Stimulated activated CD4-positive, alpha-beta T cell treated with anti-CD3 and anti-CD28 coated beads, Interleukin-1b, Interleukin-23, amount 100 ng/mL, for 1 hour (primary cell): ENCODE results near the gene RNF180.
"Not testable (repeated sequence)": the region's sequence is repeated elsewhere in the genome, so short reads cannot be mapped to it uniquely, and the experiment has no call there.

Experiments
- DNase-seq, 2 donors: peaks; one replicate each; pipeline ENCODE4 v3.0.0-alpha.2; 2020; ENCODE audit warnings: low read depth in 2 of 2

RNF180 gene

DNA sequence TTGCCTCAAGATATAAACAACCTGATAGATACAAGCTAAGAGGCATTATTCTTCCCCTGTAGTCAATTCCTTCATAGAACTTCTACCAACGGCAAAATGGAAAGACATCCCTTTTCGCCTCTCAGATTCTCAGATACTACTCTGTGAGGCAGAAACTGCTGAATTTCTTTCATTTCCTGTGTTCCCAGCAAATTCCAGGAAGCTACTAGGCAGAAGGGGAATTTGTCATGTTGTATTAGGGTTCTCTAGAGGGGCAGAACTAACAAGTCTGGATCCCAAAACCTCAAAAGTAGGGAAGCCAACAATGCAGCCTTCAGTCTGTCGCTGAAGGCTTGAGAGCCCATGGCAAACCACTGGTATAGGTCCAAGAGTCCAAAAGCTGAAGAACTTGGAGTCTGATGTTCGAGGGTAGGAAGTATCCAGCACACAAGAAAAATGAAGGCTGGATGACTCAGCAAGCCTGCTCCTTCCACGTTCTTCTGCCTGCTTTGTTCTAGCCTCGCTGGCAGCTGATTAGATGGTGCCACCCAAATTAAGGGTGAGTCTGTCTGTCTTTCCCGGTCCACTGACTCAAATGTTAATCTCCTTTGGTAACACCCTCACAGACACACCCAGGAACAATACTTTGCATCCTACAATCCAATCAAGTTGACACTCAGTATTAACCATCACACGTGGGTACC is 15.2 kb downstream of the RNF180 start:
- no peak for DNase-seq

DNA sequence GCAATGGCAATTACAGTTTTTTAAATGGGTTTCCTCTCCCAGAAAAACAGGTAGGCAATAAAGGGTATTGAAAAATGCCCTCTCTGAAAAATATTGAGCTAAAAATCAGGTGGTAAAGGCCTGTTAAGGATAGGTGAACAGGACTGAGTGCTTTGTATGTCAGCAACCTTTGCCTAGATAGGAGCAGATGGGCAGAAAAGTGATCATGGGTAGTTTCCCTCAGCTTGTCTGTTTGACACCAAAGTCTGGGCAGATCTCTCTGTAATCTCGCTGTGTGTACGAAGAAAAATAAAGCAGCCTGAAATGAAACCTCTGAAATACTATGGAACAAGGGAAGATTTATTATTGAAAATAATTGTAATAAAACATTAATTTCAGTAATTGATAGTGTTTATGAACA is 15.8 kb downstream of the RNF180 start:
- DNase-seq: no peak

DNA sequence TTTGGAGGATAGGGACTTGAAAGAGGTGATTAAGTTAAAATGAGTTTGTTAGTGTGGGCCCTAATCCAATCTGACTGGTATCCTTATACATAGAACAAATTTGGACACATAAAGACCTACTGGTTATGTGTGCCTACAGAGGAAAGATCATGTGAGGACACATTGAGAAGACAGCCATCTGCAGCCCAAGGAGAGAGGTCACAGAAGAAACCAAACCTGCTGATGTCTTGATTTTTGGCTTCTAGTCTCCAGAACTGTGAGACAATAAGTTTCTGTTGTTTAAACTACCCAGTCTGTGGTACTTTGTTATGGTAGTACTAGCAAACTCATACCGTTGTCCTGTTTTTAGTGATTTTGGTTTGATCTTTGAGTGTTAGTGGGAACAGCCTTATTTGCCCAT is 18.3 kb downstream of the RNF180 start:
- no peak for DNase-seq

- DNase-seq: no peak
Measured at GRCh38 chr5:64184832-64185231, 19.2 kb downstream of the RNF180 start.

DNA sequence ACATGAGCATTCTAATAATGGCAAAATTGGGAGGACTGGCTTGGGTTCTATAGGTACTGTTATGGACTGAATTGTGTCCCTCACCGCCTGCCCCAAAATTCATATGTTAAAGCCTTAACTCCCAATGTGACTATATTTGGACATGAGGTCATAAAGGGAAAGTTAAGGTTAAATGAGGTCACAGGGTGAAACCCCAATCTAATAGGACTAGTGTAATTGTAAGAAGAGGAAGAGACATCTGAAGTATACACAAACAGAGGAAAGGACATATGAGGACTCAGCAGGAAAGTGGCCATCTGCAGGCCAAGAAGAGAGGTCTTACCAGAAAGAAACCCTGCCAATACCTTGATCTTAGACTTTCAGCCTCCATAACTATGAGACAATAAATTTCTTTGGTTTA is 23.1 kb downstream of the RNF180 start:
- DNase-seq: no peak

DNA sequence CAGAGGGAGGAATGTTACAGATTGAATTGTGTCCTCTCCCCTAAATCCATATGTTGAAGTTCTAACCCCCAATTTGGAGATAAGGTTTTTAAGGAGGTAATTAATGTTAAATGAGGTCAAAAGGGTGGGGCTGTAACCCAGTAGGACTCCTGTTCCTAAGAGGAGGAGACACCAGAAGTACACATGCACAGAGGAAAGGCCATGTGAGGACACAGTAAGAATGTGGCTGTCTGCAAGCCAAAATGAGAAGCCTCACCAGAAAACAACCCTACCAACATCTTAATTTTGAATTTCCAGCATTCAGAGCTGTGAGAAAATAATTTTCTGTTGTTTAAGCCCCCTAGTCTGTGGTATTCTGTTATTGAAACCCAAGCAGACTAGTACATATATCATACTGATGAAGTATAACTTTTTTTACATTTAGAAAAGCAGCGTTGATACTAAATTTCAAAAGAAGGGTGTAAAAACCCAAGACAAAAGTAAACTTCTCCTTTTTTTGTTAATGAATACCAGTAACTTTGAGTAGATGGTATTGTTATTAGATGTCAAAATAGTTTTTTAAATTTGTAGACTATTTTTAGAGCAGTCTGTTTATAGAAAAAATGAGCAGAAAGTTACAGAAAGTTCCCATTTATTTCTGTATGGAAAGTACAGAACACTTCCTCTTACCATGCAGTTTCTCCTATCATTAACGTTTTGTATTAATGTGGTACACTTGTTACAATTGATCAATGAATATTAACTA is 25.1 kb downstream of the RNF180 start:
- DNase-seq: no peak

DNA sequence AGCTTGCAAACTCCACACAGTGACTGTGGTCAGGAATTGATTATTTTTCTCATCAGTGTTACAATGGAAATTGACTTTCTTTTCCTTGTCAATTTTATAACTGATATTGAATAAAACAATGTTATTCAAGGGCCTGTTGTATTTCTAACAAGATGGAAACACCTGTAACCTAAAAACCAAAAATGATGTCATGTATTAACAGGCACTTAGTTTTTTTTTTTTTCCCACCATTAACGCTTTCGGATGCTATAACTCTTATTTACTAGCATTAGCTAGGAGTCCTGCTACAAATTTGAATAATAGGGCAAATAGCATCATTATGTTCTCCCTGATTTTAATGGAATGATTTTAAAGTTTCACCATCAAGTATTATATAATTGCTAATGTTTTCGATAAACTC is 30.3 kb downstream of the RNF180 start:
- no peak for DNase-seq

DNA sequence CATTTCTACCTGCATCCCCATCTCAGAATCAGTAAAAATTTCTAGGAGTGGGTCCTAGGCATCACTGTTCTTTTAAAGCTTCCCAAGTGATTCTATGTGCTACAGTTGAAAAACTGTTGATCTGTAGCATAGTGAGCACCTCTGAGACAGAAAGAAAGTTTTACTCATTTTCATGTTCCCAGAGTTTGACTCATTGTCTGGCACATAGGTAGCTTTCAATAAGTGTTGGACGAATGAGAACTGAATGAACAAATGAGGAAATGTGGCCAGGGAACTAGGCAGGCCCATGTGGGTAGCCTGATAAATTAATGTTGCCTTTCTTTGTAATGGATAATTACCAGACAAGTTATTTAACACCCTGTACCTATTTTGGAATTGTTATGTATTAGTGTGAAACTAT is 33.8 kb downstream of the RNF180 start:
- DNase-seq: no peak

DNA sequence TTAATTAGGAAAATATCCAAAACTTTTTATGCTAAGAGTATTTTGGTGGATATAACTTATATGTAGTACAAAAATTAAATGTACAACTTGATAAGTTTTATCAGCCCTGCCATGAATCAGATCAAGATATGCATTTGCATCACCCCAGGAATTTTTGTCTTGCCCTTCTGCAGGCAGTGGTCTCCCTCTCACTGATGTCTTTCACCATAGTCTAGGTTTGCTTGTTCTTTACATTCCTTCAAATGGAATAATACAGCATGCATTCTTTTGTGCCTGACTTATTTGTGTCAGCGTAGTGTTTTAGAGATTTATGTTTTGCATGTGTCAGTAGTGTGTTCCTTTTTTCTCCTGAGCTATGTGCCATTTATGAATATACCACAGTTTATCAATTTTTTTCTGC is 36.4 kb downstream of the RNF180 start:
- no peak for DNase-seq

- DNase-seq: no peak
Measured at GRCh38 chr5:64206653-64207052, 41.0 kb downstream of the RNF180 start.

- no peak for DNase-seq
Measured at GRCh38 chr5:64207978-64208377, 42.3 kb downstream of the RNF180 start.

DNA sequence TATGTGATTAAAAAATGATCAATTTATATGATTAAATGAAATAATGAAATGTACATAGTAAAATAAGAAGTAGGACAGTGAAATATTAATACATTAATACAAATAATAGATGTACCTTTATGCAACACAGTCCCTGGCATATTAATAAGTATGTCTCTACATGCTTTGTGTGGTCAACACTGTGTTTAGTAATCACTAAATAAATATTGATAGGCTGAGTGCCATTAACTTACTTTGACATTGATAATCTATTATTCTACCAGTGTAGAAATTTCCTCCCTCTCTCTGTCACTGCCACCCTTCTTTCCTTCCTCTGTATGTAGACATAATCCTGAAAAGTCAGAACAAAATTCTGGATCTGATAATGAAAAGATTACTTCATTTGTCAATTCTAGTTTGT is 43.7 kb downstream of the RNF180 start:
- no peak for DNase-seq

GRCh38 chr5:64210866-64211265 is 45.2 kb downstream of the RNF180 start:
- no peak for DNase-seq

DNA sequence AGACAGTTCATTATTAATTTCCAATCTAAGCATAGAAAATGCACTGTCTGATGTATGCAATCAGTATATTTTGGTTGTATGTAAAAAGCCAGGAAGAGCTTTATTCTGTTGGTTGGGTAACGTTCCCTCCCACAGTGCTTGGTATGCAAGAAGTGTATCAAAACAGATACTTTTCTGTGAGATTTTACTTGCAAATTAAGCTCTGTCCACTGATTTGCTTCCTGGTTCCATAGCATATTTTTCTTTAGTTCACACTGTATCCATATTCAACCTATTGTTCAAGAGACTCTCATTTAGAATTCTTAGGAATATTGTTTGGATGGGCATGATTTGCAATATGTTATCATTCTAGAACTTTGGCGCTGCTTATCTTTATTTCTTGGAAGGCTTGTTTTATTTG is 47.4 kb downstream of the RNF180 start:
- no peak for DNase-seq

DNA sequence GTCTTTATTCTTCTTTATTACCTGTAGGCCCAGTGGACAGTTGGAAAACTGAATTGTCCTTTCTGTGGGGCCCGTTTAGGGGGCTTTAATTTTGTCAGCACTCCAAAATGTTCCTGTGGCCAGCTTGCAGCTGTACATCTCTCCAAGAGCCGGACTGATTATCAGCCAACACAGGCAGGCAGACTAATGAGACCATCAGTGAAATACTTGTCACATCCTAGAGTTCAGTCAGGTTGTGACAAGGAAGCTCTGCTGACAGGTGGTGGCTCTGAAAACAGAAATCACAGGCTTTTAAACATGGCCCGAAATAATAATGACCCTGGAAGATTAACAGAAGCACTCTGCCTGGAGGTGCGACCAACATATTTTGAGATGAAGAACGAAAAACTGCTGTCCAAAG is 47.9 kb downstream of the RNF180 start:
- DNase-seq: no peak

- no peak for DNase-seq
Measured at GRCh38 chr5:64214132-64214531, 48.5 kb downstream of the RNF180 start.

DNA sequence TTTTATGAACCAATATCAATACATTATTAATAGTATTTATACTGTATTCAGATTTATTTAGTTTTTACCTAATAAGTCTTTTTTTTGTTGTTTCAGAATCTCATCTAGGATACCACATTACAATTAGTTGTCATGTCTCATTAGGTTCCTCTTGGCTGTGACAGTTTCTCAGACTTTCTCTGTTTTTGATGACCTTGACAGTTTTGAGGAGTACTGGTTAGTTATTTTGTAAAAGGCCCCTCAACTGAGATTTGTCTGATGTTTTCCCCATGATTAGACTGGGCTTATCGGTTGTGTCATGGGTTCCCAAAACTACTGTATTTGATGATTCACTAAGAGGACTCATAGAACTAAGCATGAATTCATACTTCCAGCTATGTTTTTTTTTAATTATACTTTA is 56.3 kb downstream of the RNF180 start:
- no peak for DNase-seq

- not testable (repeated sequence) for DNase-seq
Measured at GRCh38 chr5:64225286-64225981, 59.8 kb downstream of the RNF180 start.

GRCh38 chr5:64227131-64227537 is 61.5 kb downstream of the RNF180 start:
- not testable (repeated sequence) for DNase-seq

DNA sequence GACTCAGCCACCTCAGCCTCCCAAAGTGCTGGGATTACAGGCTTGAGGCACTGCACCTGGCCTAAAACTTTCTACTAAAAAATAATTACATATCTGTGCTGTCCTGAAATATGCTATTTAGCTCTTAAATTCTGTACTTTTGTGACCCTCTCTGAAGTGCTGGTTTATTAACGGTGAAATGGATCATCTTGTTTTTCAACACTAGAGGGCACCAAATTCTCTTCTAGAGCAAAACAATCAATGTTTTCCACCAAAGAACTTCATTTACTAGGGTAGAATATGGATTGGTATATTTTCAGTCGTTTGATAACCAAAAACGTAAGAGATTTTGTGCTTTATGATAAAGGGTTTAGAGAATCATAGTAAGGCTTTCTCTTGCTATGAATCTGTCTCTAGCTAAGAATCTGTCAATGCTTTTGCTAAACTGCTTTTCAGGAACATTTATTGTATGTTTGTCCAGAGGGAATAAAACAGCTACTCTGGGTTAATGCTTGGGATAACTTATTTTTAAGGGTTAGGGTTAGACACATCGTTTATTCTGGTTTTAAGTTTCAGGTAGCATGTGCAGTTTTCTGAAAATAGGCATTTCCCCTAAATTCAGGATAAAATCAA is 63.6 kb downstream of the RNF180 start:
- DNase-seq: no peak

DNA sequence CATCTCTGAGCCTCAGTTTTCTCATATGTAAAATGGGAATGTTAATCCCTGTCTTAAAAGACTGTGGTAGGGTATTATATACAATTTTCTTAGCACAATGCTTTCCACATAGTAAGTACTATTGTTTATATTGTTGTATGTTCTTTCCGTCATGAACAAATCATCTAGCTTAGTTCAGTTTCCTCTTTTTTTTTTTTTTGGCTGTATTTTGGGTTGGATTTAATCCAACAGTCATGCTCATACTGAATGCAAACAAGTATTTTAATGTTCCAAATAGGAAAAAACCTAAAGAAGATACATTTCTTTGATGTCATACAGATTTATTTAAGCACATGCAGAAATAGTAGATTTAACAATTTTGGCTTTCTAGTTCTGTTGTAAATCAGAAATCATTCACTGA is 95.1 kb downstream of the RNF180 start:
- DNase-seq: no peak

DNA sequence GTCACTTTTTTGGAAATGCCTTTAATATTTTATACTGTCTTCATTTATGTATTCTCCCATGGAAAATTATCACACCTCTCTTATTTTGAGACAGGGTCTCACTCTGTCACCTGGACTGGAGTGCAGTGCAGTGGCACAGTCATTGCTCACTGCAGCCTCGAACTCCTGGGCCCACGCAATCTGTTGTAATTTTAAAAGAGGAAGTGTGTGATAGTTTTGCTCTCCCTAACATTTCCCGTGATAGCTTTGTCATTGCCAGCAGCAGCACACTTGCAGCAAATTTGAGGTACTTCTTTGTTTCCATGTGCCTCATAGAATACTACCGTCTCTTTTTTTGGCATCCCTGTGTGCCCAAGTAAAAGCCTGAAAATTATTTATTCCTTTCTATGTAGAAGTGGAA is 103.5 kb downstream of the RNF180 start:
- no peak for DNase-seq

DNA sequence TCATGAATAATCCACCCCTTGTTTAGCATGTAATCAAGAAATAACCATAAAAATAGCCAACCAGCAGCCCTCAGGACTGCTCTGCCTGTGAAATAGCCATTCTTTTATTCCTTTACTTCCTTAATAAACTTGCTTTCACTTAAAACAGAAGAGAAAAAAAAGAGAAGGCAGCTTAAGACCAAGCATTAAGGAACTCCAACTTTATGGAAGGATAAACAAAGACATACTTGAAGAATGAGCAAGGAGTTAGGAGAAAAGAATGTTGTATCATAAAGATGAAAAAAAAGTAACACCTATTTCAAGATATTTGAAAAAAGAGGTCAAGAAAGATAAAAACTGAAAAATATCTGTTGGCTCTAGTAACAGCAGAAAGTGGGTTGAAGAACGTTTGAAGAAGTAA is 107.6 kb downstream of the RNF180 start:
- DNase-seq: no peak
